ENCODE results near the gene TRAPPC11.

- TF ChIP-seq CTCF (IDR thresholded peaks at IDR 0.05) (no peak), POLR2A (IDR thresholded peaks at IDR 0.05) (no peak), POLR2AphosphoS5 (IDR thresholded peaks at IDR 0.05; ENCODE audit: insufficient read depth in 1 of 2, low read depth in 1 of 2) (no peak)
Observed at GRCh38 chr4:183758061-183758757, 99.1 kb downstream of the TRAPPC11 start.
